Mesenchymal stem cell (in vitro differentiated cells and primary cell): ENCODE results near the gene MRPS2.

Experiments used
- DNase-seq: peaks from one replicate; pipeline ENCODE4 v3.0.0-alpha.2; 2013
- H2AFZ ChIP-seq: one replicate; pipeline ENCODE4 v1.6.1; 2013; ENCODE audit warnings: low read depth, mild to moderate bottlenecking, control low read depth, inconsistent platforms, low read length, moderate library complexity
- H2AK5ac ChIP-seq: 2 replicates; pipeline ENCODE4 v1.6.1; 2013; ENCODE audit warnings: low read length, moderate library complexity, mild to moderate bottlenecking, inconsistent platforms; ENCODE audit not compliant: severe bottlenecking
- H2BK120ac ChIP-seq: one replicate; pipeline ENCODE4 v1.6.1; 2013; ENCODE audit warnings: low read depth, mild to moderate bottlenecking, inconsistent platforms, low read length, moderate library complexity
- H2BK12ac ChIP-seq, 2 experiments: one replicate each; pipeline ENCODE4 v1.6.1; 2013; ENCODE audit warnings: inconsistent platforms in 2 of 2, low read length in 2 of 2, mild to moderate bottlenecking in 2 of 2, moderate library complexity in 2 of 2, control low read depth in 1 of 2
- H2BK15ac ChIP-seq: one replicate; pipeline ENCODE4 v1.6.1; 2013; ENCODE audit warnings: mild to moderate bottlenecking, low read depth, inconsistent platforms; ENCODE audit not compliant: poor library complexity, severe bottlenecking
- H2BK5ac ChIP-seq: 2 replicates; pipeline ENCODE4 v1.6.1; 2013; ENCODE audit warnings: low read depth, mild to moderate bottlenecking, low read length, control low read depth, inconsistent platforms; ENCODE audit not compliant: poor library complexity, severe bottlenecking
- H3K14ac ChIP-seq, 2 experiments: one replicate each; pipeline ENCODE4 v1.6.1; 2013; ENCODE audit warnings: inconsistent platforms in 2 of 2, low read length in 2 of 2, control low read depth in 1 of 2, mild to moderate bottlenecking in 1 of 2, moderate library complexity in 1 of 2
- H3K18ac ChIP-seq, 2 experiments: one replicate each; pipeline ENCODE4 v1.6.1; 2013; ENCODE audit warnings: inconsistent platforms in 2 of 2, low read length in 2 of 2, control low read depth in 1 of 2, low read depth in 1 of 2, mild to moderate bottlenecking in 1 of 2
- H3K23ac ChIP-seq, 2 experiments: one replicate each; pipeline ENCODE4 v1.6.1; 2013; ENCODE audit warnings: inconsistent platforms in 2 of 2, low read length in 2 of 2, mild to moderate bottlenecking in 2 of 2, moderate library complexity in 2 of 2, control low read depth in 1 of 2
- H3K27ac ChIP-seq: 2 replicates; pipeline ENCODE4 v1.5.1; 2013; ENCODE audit warnings: mild to moderate bottlenecking, moderate library complexity, low read length, control low read depth, inconsistent platforms; ENCODE audit not compliant: poor library complexity, severe bottlenecking
- H3K27me3 ChIP-seq, 2 experiments: 2 replicates each; pipeline versions ENCODE4 v1.6.1 to v1.7.0; 2013; ENCODE audit warnings: low read length in 2 of 2, mild to moderate bottlenecking in 2 of 2, moderate library complexity in 2 of 2, control low read depth in 1 of 2, inconsistent platforms in 1 of 2; ENCODE audit not compliant: control insufficient read depth in 1 of 2, insufficient read depth in 1 of 2
- H3K36me3 ChIP-seq, 2 experiments: 2 replicates each; pipeline versions ENCODE4 v1.6.1 to v1.7.0; 2013; ENCODE audit warnings: low read length in 2 of 2, control low read depth in 1 of 2, inconsistent platforms in 1 of 2, low read depth in 1 of 2, mild to moderate bottlenecking in 1 of 2; ENCODE audit not compliant: insufficient read depth in 2 of 2, control insufficient read depth in 1 of 2
- H3K4ac ChIP-seq, 2 experiments: one replicate each; pipeline ENCODE4 v1.6.1; 2013; ENCODE audit warnings: inconsistent platforms in 2 of 2, low read length in 2 of 2, mild to moderate bottlenecking in 2 of 2, moderate library complexity in 2 of 2, control low read depth in 1 of 2, low read depth in 1 of 2
- H3K4me1 ChIP-seq: 2 replicates; pipeline ENCODE4 v1.6.1; 2013; ENCODE audit warnings: low read depth, low read length, control low read depth; ENCODE audit not compliant: control insufficient read depth, insufficient read depth
- H3K4me2 ChIP-seq: 2 replicates; pipeline ENCODE4 v1.6.1; 2013; ENCODE audit warnings: low read length, mild to moderate bottlenecking, inconsistent platforms; ENCODE audit not compliant: poor library complexity, severe bottlenecking
- H3K4me3 ChIP-seq, 2 experiments: 2 replicates each; pipeline versions ENCODE4 v1.5.1 to v1.7.0; 2013; ENCODE audit warnings: low read length in 2 of 2, mild to moderate bottlenecking in 2 of 2, control low read depth in 1 of 2, low read depth in 1 of 2; ENCODE audit not compliant: insufficient read depth in 1 of 2
- H3K79me1 ChIP-seq: replicated peaks from 2 replicates; pipeline ENCODE4 v1.6.1; 2013; ENCODE audit warnings: mild to moderate bottlenecking, control low read depth, low read length, inconsistent platforms; ENCODE audit not compliant: poor library complexity, severe bottlenecking
- H3K9ac ChIP-seq: 2 replicates; pipeline ENCODE4 v1.7.0; 2013; ENCODE audit warnings: mild to moderate bottlenecking, low read length, moderate library complexity
- H3K9me3 ChIP-seq: 2 replicates; pipeline ENCODE4 v1.7.0; 2013; ENCODE audit warnings: mild to moderate bottlenecking, low read length; ENCODE audit not compliant: control insufficient read depth
- H4K8ac ChIP-seq: one replicate; pipeline ENCODE4 v1.6.1; 2013; ENCODE audit warnings: inconsistent platforms, mild to moderate bottlenecking, low read length, moderate library complexity
- H4K91ac ChIP-seq: one replicate; pipeline ENCODE4 v1.6.1; 2013; ENCODE audit warnings: mild to moderate bottlenecking, low read length, inconsistent platforms
- WGBS: methylation state at CpG from one replicate; pipeline ENCODE4 v1.1.7; 2013; ENCODE audit warnings: mixed read lengths; 5-methylcytosine and 5-hydroxymethylcytosine counted together

Gene MRPS2

DNA sequence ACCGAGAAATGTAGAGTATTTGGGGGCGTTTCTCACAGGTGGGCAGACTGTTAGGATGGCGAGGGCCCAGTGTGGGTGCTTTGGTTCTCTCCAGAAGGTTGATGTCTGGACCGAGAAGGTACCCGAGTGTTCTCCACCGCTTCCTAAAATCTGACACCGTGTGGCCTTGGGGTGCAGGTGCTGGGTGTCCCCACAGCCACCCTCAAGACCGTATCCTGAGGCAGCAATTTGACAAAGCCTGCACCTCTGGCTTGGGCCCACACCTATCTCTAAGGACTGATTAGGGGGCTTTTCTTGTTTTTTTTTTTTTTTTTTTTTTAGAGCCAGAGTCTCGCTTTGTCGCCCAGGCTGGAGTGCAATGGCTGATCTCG lies 19.6 kb upstream of the MRPS2 start:
- H3K4me3 ChIP-seq = peak overlapping the region; percentile 87 to 90
- H3K79me1 ChIP-seq = peaks cover 38% of the 10 kb centered on the region
- WGBS = 62% methylated on average over 10 of the region's 11 CpGs
- no peak overlapping the region for H2BK15ac ChIP-seq
- H3K14ac ChIP-seq = no peak overlapping the region
- H3K36me3 ChIP-seq = peaks cover 26 to 27% of the 10 kb centered on the region in 2 experiments
- no peaks in the 10 kb centered on the region for H3K27me3 ChIP-seq
- H3K9ac ChIP-seq = peak overlapping the region; percentile 82
- H4K91ac ChIP-seq = no peak overlapping the region
- no peak overlapping the region for H3K23ac ChIP-seq
- no peak overlapping the region for H2AK5ac ChIP-seq
- H2BK5ac ChIP-seq = no peak overlapping the region
- H3K4me1 ChIP-seq = peaks cover 16% of the 10 kb centered on the region
- no peaks in the 10 kb centered on the region for H3K9me3 ChIP-seq
- H3K18ac ChIP-seq = no peak overlapping the region
- no peak overlapping the region for H2BK12ac ChIP-seq
- no peak overlapping the region for H4K8ac ChIP-seq
- peak overlapping the region; percentile 85 for H2AFZ ChIP-seq
- H3K4ac ChIP-seq = peak overlapping the region in 1 of 2 experiments; percentile 24
- H2BK120ac ChIP-seq = no peak overlapping the region
- no peak for DNase-seq
- no peak overlapping the region for H3K27ac ChIP-seq
- H3K4me2 ChIP-seq = peak overlapping the region; percentile 98

GRCh38 chr9:135482015-135482754 lies 18.3 kb upstream of the MRPS2 start:
- 78% methylated on average over 5 of the region's 8 CpGs for WGBS
- no peaks in the 10 kb centered on the region for H3K9me3 ChIP-seq

DNA sequence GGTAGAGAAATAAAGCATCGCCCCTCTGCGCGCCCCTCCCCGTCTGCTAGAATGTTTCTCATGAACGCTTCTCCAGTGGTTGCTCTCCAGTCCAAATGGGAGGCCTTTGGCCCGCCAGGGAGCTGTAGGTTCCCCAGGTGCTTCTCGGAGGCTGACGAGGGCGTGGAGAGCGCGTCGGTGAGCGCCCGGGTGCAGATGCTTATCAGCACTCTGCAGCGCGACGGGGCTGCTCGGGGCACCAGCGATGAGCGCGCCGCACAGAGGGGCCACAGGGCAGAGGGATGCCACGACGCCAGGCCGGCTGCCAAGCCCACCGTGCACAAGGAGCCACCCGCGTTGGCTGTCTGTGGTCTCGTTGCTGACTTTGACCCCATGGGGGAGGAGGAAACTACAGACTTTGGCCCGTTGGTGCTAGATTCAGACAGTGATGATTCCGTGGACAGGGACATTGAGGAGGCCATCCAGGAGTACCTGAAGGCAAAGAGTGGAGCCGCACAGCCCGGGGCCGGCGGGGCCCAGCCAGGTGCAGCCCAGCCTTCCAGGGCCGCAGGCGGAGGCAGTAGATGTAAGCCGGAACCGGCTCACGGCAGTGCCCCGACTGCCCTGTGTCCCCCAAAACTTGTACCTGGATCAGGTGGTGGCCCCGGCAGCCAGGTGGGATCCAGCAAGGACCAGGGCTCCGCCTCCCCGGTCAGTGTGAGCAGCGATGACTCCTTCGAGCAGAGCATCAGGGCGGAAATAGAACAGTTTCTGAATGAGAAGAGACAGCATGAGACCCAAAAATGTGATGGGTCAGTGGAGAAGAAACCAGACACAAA lies 15.8 kb upstream of the MRPS2 start:
- Histone ChIP-seq H3K4ac (no peak overlapping the region), H3K79me1 (peaks cover 39% of the 10 kb centered on the region), H4K91ac (no peak overlapping the region), H3K14ac (no peak overlapping the region), H3K18ac (no peak overlapping the region), H2BK15ac (no peak overlapping the region), H2AFZ (no peak overlapping the region), H2BK12ac (no peak overlapping the region), H3K36me3 (peaks cover 45 to 60% of the 10 kb centered on the region in 2 experiments), H2AK5ac (no peak overlapping the region), H4K8ac (no peak overlapping the region), H3K23ac (no peak overlapping the region), H2BK5ac (no peak overlapping the region), H2BK120ac (no peak overlapping the region), H3K4me2 (no peak overlapping the region), H3K9me3 (no peaks in the 10 kb centered on the region), H3K27ac (no peak overlapping the region), H3K27me3 (no peaks in the 10 kb centered on the region), H3K9ac (no peak overlapping the region), H3K4me1 (peaks cover 9% of the 10 kb centered on the region), H3K4me3 (no peak overlapping the region)
- 97% methylated on average over 47 of the region's 47 CpGs for WGBS
- no peak for DNase-seq

More at GRCh38 chr9:135482015-135482754, 18.3 kb upstream of the MRPS2 start:
- Histone ChIP-seq H2AK5ac (no peak overlapping the region), H2AFZ (no peak overlapping the region), H3K18ac (no peak overlapping the region), H3K4ac (no peak overlapping the region), H4K91ac (no peak overlapping the region), H3K79me1 (peaks cover 35% of the 10 kb centered on the region), H3K9ac (no peak overlapping the region), H2BK15ac (no peak overlapping the region), H3K4me2 (no peak overlapping the region), H3K36me3 (peaks cover 33 to 40% of the 10 kb centered on the region in 2 experiments), H3K27ac (no peak overlapping the region), H4K8ac (no peak overlapping the region), H2BK120ac (no peak overlapping the region), H3K4me3 (no peak overlapping the region), H3K14ac (no peak overlapping the region), H2BK12ac (no peak overlapping the region), H3K23ac (no peak overlapping the region), H2BK5ac (no peak overlapping the region), H3K27me3 (no peaks in the 10 kb centered on the region), H3K4me1 (peaks cover 13% of the 10 kb centered on the region)
- no peak for DNase-seq

DNA sequence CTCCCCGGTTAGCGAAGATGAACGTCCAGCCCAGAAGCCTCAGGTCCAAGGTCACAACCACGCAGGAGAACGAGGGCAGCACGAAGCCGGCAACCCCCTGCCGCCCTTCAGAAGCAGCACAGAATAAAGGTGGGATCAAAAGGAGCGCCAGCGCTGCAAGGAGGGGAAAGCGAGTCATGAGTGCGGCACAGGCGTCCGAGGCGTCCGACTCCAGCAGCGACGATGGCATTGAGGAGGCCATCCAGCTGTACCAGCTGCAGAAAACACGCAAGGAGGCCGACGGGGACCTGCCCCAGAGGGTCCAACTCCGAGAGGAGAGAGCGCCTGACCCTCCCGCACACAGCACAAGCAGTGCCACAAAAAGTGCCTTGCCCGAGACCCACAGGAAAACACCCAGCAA lies 15.1 kb upstream of the MRPS2 start:
- 94% methylated on average over 25 of the region's 25 CpGs for WGBS
- Histone ChIP-seq H2AK5ac (no peak overlapping the region), H4K91ac (no peak overlapping the region), H2BK12ac (no peak overlapping the region), H3K27ac (no peak overlapping the region), H3K36me3 (peaks cover 45 to 62% of the 10 kb centered on the region in 2 experiments), H3K18ac (no peak overlapping the region), H3K23ac (no peak overlapping the region), H2BK5ac (no peak overlapping the region), H2BK15ac (no peak overlapping the region), H2AFZ (no peak overlapping the region), H3K14ac (no peak overlapping the region), H3K4me1 (peaks cover 11% of the 10 kb centered on the region), H4K8ac (no peak overlapping the region), H3K4me2 (no peak overlapping the region), H3K79me1 (peaks cover 37% of the 10 kb centered on the region), H3K27me3 (no peaks in the 10 kb centered on the region), H3K4ac (no peak overlapping the region), H3K4me3 (no peak overlapping the region), H2BK120ac (no peak overlapping the region), H3K9me3 (no peaks in the 10 kb centered on the region), H3K9ac (no peak overlapping the region)
- no peak for DNase-seq
